GM12878 (cell line): Measurements from ENCODE around the gene SMIM7. TPM values are rescaled to one million over a fixed set of nuclear protein-coding genes. Genes with fewer than 3 reads are reported as not detected.

Source experiments
- ATAC-seq: fragments of 200-7000 bp; cut with Tn5 transposase; 3 replicates; pipeline ENCODE4 v1.9.1; 2020; ENCODE audit warnings: mild to moderate bottlenecking, moderate library complexity
- BruUV-seq: library from RNA; stranded (reverse); fragments of 400-500 nt; replicated peaks from 2 replicates; lab custom pipeline; 2021; lab: Mats Ljungman, UMichigan
- CTCF ChIA-PET: fragments of 300-600 bp; sonication (Branson Sonifier 250); formaldehyde crosslinking; extraction: SDS; loops from one replicate; lab custom pipeline; 2021; ENCODE audit warnings: inconsistent platforms; lab: Yijun Ruan, JAX
- POLR2A ChIA-PET: fragments of 350-600 bp; formaldehyde crosslinking; extraction: SDS; loops from one replicate; lab custom pipeline; 2021; ENCODE audit warnings: inconsistent platforms; lab: Charles Lee
- RAD21 ChIA-PET: fragments of 300-600 bp; sonication (Branson Sonifier 250); formaldehyde crosslinking; loops from one replicate; lab custom pipeline; 2023; ENCODE audit warnings: antibody characterized with exemption; ENCODE audit not compliant: unreplicated experiment; lab: Charles Lee
- SMC1A ChIA-PET: fragments of 300-600 bp; sonication (Branson Sonifier 250); formaldehyde crosslinking; loops from one replicate; lab custom pipeline; 2023; ENCODE audit not compliant: unreplicated experiment, uncharacterized antibody; lab: Charles Lee
- DNase-seq: peaks from one replicate; pipeline ENCODE4 v3.0.0-alpha.2; 2011; ENCODE audit warnings: low read depth, low spot score
- FAIRE-seq: peaks from 3 replicates; lab custom pipeline; 2011; peaks lifted over from hg19 to GRCh38; lab: Jason Lieb, UNC
- H2AFZ ChIP-seq: 2 replicates; pipeline ENCODE4 v1.6.0; 2011; ENCODE audit warnings: low read depth, low read length, control low read depth; ENCODE audit not compliant: control insufficient read depth
- H3K27ac ChIP-seq: 2 replicates; pipeline ENCODE4 v1.5.1; 2011; ENCODE audit warnings: control low read depth; ENCODE audit not compliant: control insufficient read depth, insufficient read depth
- H3K27me3 ChIP-seq, 2 experiments: replicated peaks in 1 of 2; 2 replicates each; pipeline versions ENCODE4 v1.6.0 to v1.6.1; 2011; ENCODE audit warnings: low read length in 1 of 2; ENCODE audit not compliant: control insufficient read depth in 2 of 2, insufficient read depth in 2 of 2
- H3K36me3 ChIP-seq, 2 experiments: 2 replicates each; pipeline ENCODE4 v1.5.1; 2011; ENCODE audit warnings: low read length in 1 of 2; ENCODE audit not compliant: control insufficient read depth in 2 of 2, insufficient read depth in 2 of 2
- H3K4me1 ChIP-seq: 2 replicates; pipeline ENCODE4 v1.6.1; 2011; ENCODE audit warnings: mild to moderate bottlenecking, low read length, moderate library complexity, mixed read lengths; ENCODE audit not compliant: control insufficient read depth, insufficient read depth
- H3K4me2 ChIP-seq: 2 replicates; pipeline ENCODE4 v1.6.0; 2011; ENCODE audit warnings: control low read depth; ENCODE audit not compliant: control insufficient read depth, insufficient read depth
- H3K4me3 ChIP-seq: fragments of 200-600 bp; sonication (generic); 2 replicates; pipeline ENCODE4 v1.5.1; 2016
- H3K79me2 ChIP-seq: 2 replicates; pipeline ENCODE4 v1.6.0; 2011; ENCODE audit warnings: low read length; ENCODE audit not compliant: control insufficient read depth, insufficient read depth
- H3K9ac ChIP-seq: 2 replicates; pipeline ENCODE4 v1.8.0; 2011; ENCODE audit warnings: low read length, control low read depth, mixed read lengths; ENCODE audit not compliant: control insufficient read depth, insufficient read depth
- H3K9me3 ChIP-seq: replicated peaks from 3 replicates; pipeline ENCODE4 v1.5.1; 2011; ENCODE audit warnings: mild to moderate bottlenecking, low read length; ENCODE audit not compliant: control insufficient read depth, insufficient read depth
- H4K20me1 ChIP-seq: 2 replicates; pipeline ENCODE4 v1.6.0; 2011; ENCODE audit not compliant: control insufficient read depth, insufficient read depth
- ATF2 ChIP-seq: IDR thresholded peaks from 2 replicates; pipeline ENCODE4 v1.6.1; 2012; ENCODE audit warnings: low read length, inconsistent platforms
- BCL3 ChIP-seq: IDR thresholded peaks from 2 replicates; pipeline ENCODE4 v1.6.1; 2011; ENCODE audit warnings: borderline replicate concordance, low read depth, mild to moderate bottlenecking, moderate library complexity, low read length; ENCODE audit not compliant: insufficient read depth, poor library complexity, severe bottlenecking
- BHLHE40 ChIP-seq, 2 experiments: fragments of 450-650 bp in 1 of 2; IDR thresholded peaks; 2 replicates each; pipeline ENCODE4 v1.6.1; 2011 to 2017; ENCODE audit warnings: low read depth in 2 of 2, borderline replicate concordance in 1 of 2, improper control_type of control experiment in 1 of 2, low read length in 1 of 2, mild to moderate bottlenecking in 1 of 2
- BRCA1 ChIP-seq: IDR thresholded peaks from 2 replicates; pipeline ENCODE4 v1.6.1; 2011; ENCODE audit warnings: low read depth, low read length, improper control_type of control experiment
- CHD1 ChIP-seq: IDR thresholded peaks from 2 replicates; pipeline ENCODE4 v1.6.1; 2012; ENCODE audit warnings: low read depth, low read length, improper control_type of control experiment
- ELK1 ChIP-seq: IDR thresholded peaks from 2 replicates; pipeline ENCODE4 v1.6.1; 2012; ENCODE audit warnings: low read depth, low read length, improper control_type of control experiment
- IRF3 ChIP-seq: fragments of 450-650 bp; IDR thresholded peaks from 2 replicates; pipeline ENCODE4 v1.6.1; 2014; ENCODE audit warnings: mild to moderate bottlenecking
- LARP7 ChIP-seq: fragments of 450-650 bp; IDR thresholded peaks from 2 replicates; pipeline ENCODE4 v1.6.1; 2017; ENCODE audit warnings: mild to moderate bottlenecking
- MLLT1 ChIP-seq: fragments of 450-650 bp; IDR thresholded peaks from 2 replicates; pipeline ENCODE4 v1.6.1; 2016; ENCODE audit warnings: mild to moderate bottlenecking
- MXI1 ChIP-seq: fragments of 150-350 bp; IDR thresholded peaks from 2 replicates; pipeline ENCODE4 v1.6.1; 2011; ENCODE audit warnings: low read depth, mild to moderate bottlenecking, inconsistent platforms, low read length, improper control_type of control experiment
- NFIC ChIP-seq: IDR thresholded peaks from 2 replicates; pipeline ENCODE4 v1.6.1; 2012; ENCODE audit warnings: low read depth, mild to moderate bottlenecking, inconsistent platforms, low read length, moderate library complexity
- RUNX3 ChIP-seq: IDR thresholded peaks from 2 replicates; pipeline ENCODE4 v1.6.1; 2012; ENCODE audit warnings: low read length, inconsistent platforms
- SREBF2 ChIP-seq: IDR thresholded peaks from 2 replicates; pipeline ENCODE4 v1.6.1; 2012; ENCODE audit warnings: mild to moderate bottlenecking, low read length
- TAF1 ChIP-seq: IDR thresholded peaks from 2 replicates; pipeline ENCODE4 v1.6.1; 2011; ENCODE audit warnings: mild to moderate bottlenecking, low read depth, low read length, borderline replicate concordance
- ZNF622 ChIP-seq: fragments of 450-650 bp; IDR thresholded peaks from 2 replicates; pipeline ENCODE4 v1.6.1; 2017; ENCODE audit warnings: mild to moderate bottlenecking, inconsistent platforms
- ZSCAN29 ChIP-seq: fragments of 450-650 bp; IDR thresholded peaks from 2 replicates; pipeline ENCODE4 v1.6.1; 2017; ENCODE audit warnings: mild to moderate bottlenecking, moderate library complexity
- WGBS: methylation state at CpG from one replicate; pipeline ENCODE4 v1.1.6; 2016; ENCODE audit warnings: low lambda C conversion rate; ENCODE audit not compliant: insufficient replicate concordance, insufficient coverage; ENCODE audit errors: missing lambda C conversion rate; 5-methylcytosine and 5-hydroxymethylcytosine counted together
- in situ Hi-C: fragments of 300-500 bp; cut with MboI; formaldehyde crosslinking; loops from 9 replicates; pipeline ENCODE4 v1.14.3; 2018; ENCODE audit warnings: mixed read lengths
- intact Hi-C: fragments of 100-400 bp; cut with micrococcal nuclease; formaldehyde crosslinking; loops from one replicate; pipeline ENCODE4 v1.14.2; 2022; ENCODE audit not compliant: unreplicated experiment
- polyA plus RNA-seq, 11 experiments: library from polyadenylated mRNA; depleted of rRNA in 4 of 11; unstranded in 6 of 11; stranded (reverse) in 5 of 11; fragments of >200 nt; fragmentation: Nextera tagmentation in 4 of 11; fragmentation: Illumina TruSeq in 1 of 11; extraction: Ambion mirVana in 4 of 11; extraction: Trizol in 1 of 11; gene quantifications; 1 replicate in 1 of 11; 2 replicates in 10 of 11; pipeline versions ENCODE4 v1.2.1 to v1.2.3, GENCODE V29; 2011 to 2016; ENCODE audit warnings: inconsistent platforms in 2 of 11, missing spikeins in 2 of 11, low read depth in 1 of 11
- total RNA-seq, 4 experiments: library from RNA; depleted of rRNA in 3 of 4; stranded (reverse); fragments of >200 nt in 3 of 4; fragmentation: Illumina TruSeq in 1 of 4; extraction: Trizol in 1 of 4; gene quantifications; 2 replicates each; pipeline versions ENCODE4 v1.2.1 to v1.2.3, GENCODE V29; 2013 to 2021

SMIM7 gene
- total and polyA plus RNA-seq, 10 of the 15 experiments (the other 5 are each of a cell fraction or from before 2014, with no cell fraction given), result 45.7 to 170 (median 70.8) TPM

GRCh38 chr19:16627193-16627927 is 32.6 kb downstream of the SMIM7 start:
- no TSS peak for BruUV-seq
- intact Hi-C loops, result loop anchor here (5.0 kb wide), 1 partner anchor 35 kb away; the partner anchor contains the start of genes SMIM7 and TMEM38A
- ChIA-PET POLR2A (interaction anchor here (0.6 to 10.3 kb wide), 7 partner anchors 9 to 452 kb away, joined by 3 to 220 read pairs (median 4); partner anchors contain the start of genes SMIM7 and TMEM38A), RAD21 (interaction anchor here (0.8 to 9.0 kb wide), 7 partner anchors 8 to 98 kb away, joined by 3 to 169 read pairs (median 4); no protein-coding TSS in a partner anchor), CTCF (interaction anchor here (1.7 to 9.0 kb wide), 2 partner anchors 40 to 185 kb away, joined by 4 to 83 read pairs; no protein-coding TSS in a partner anchor), SMC1A (interaction anchor here (1.1 to 10.1 kb wide), 5 partner anchors 10 to 91 kb away, joined by 3 to 164 read pairs (median 9); no protein-coding TSS in a partner anchor)
- Histone ChIP-seq H3K4me2 (peak overlapping the region; percentile 77), H4K20me1 (no peaks in the 10 kb centered on the region; the same call in 1 of the 2 replicates), H3K27ac (peak overlapping the region; percentile 66), H3K4me3 (peak overlapping the region; percentile 94), H2AFZ (no peak overlapping the region), H3K9me3 (no peaks in the 10 kb centered on the region; the same call in 2 of the 3 replicates), H3K9ac (peak overlapping the region; percentile 82), H3K27me3 (no peaks in the 10 kb centered on the region), H3K4me1 (peaks cover 18% of the 10 kb centered on the region), H3K36me3 (peaks cover 6 to 12% of the 10 kb centered on the region in 2 experiments; a peak in 2 of 4 replicates), H3K79me2 (peaks cover 68% of the 10 kb centered on the region)
- in situ Hi-C loops, result loop anchor here (5.0 kb wide), 1 partner anchor 40 kb away; no protein-coding TSS in a partner anchor
- ATAC-seq (no peak), FAIRE-seq (no peak), DNase-seq (no peak)
- 1% methylated on average over 40 of the region's 52 CpGs for WGBS
- TF ChIP-seq NFIC (no peak), ZNF622 (no peak), SREBF2 (no peak), LARP7 (peak; percentile 54), BRCA1 (no peak), RUNX3 (no peak), ELK1 (no peak), IRF3 (no peak), MXI1 (no peak), ATF2 (no peak), ZSCAN29 (no peak), CHD1 (peak; percentile 80; the same call in 1 of the 2 replicates), MLLT1 (0 out of 2 replicates have a peak, but pooled peaks have one; percentile 43), TAF1 (peak; percentile 48; the same call in 1 of the 2 replicates), BHLHE40 (IDR thresholded peaks at IDR 0.05; ENCODE audit: borderline replicate concordance in 1 of 2, low read depth in 2 of 2, low read length in 1 of 2) (no peak), BCL3 (no peak)
